GM18907 (cell line): Measurements from ENCODE around the gene SLC19A1.
"Not testable (repeated sequence)": the region's sequence is repeated elsewhere in the genome, so short reads cannot be mapped to it uniquely, and the experiment has no call there.

Experiments
- ATAC-seq: cut with Tn5 transposase; IDR thresholded peaks from one replicate; pipeline ENCODE4 v1.9.1; 2021; ENCODE audit warnings: mild to moderate bottlenecking, moderate library complexity; ENCODE audit not compliant: unreplicated experiment

SLC19A1 gene

DNA sequence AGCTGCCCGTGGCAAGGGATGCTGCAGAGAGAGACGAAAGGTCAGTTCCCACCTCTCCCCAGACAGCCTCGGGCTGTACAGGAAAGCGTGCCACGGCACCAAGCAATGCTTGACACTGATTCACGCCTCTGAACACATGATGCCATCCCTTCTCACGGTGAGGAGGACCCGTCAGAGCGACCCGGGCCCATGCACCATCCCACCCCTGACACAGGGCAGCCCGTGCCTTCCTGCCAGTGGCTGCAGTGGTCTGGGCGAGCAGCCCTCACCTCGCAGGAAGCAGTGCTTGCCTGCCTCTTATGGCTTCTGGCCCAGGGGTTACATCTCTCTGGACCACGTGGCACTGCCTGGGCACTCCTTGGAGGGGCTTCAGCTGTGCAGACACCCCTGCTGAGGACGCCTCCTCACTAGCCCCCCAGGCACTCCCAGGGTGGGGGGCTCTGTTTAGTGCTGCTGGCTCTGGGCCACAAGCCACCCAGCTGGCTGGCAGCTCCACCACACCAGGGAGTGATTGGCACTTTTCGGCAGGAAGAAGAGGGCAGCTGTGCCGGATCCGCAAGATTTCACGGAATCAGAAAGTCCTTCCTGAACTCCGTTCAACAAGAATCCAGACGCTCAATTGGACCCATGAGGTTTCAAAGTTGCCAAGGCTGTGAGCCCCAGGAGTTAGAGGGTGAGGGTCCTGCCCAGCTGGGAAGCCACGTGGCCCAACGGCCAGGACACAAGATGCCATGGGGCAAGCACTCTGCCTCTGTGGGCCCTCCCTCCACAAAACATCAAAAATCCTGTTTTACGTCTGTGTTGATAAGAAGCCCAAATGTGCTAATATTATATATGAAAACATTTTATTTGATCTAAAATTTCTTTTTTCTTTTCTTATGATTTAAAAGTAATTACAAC is 34.8 kb upstream of the SLC19A1 start:
- ATAC-seq: no peak

DNA sequence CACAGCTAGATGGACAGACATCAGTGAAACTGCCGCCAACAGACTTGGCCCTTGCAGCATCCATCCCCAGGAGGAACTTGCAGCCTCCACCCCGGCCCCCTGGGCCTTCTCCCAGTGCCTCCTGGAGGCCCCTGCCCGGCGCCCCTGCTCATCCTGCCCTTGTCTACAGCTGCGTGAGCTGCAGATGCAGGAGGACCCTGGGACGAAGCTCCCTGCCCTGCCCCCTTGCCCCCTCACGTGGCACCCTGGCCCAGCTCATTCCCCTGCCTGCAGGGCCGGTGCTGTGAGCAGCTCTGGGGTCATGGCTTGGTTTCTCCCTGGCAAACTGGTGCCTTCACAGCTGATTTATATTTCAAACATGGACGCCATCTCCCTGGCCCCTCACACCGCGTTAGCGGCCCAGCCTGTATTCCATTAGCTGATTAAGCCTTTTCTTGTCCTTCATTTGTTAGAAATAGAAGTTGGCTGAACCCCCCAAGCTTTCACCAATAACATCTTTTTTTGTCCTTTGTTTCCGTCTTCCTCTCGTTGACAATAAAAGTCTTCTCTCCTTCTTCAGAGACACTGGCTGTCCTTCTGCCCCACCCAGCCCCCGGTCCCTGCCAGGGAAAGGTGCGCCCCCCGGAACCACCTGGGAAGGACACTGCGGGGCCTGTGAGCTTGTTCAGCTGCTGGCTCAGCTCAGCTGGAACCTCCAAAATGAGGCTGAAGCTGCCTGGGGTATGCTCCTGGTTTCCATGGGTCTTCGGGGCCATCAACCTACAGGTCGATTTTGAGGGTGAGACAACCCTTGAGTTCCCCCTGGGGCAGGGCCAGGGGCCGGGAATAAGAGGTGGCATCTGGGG is 34.0 kb upstream of the SLC19A1 start:
- no peak for ATAC-seq

DNA sequence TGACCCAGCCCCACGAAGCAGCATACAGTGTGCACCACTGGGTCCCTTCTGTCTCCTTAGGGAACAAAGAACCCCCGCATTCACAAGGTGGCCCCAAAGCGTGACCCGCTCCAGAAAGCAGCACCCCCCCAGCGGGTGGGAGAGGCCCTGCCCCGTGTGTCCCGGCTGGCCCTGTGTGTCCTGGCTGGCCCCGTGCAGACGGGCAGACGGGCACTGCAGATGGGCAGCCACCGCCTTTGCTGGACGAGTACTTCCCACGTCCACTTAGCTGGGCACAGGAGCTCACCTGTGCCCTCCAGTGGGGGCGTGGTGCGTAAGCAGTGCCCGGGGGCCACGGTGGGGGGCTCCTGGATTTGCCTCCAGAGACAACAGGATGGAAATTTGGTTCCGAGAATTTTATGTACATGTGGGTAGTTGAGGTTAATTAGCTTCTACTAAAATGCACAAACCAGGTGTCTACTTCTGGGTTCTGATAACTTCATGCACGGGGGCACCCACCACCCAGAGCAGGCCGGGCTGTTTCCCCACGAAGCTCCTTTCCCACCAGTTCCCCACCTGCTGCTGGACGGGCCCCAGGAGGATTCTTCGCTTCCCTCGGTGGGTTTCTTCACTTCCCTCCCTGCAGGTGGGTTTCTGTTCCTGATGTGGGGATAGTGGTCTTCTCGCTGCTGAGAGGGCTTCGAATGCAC is 33.2 kb upstream of the SLC19A1 start:
- no peak for ATAC-seq

DNA sequence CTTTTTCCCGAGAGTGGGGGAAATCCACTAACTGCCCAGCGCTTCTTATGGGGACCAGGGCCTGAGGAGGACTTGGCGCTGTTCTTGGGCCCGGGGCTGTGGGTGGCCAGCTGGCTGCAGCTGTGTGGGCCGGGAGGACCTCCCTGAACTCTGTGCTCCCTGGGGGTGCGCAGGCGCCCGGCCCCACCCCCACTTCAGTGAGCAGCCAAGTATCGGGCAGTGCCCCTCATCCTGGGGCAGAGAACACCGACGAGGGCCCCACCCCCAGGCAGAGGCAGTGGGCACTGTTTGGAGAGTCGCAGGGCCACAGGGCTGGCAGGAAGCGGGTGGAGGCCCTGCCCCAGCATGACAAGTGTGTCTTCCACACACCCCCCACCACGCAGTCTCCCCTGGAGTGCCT is 32.5 kb upstream of the SLC19A1 start:
- ATAC-seq: no peak

DNA sequence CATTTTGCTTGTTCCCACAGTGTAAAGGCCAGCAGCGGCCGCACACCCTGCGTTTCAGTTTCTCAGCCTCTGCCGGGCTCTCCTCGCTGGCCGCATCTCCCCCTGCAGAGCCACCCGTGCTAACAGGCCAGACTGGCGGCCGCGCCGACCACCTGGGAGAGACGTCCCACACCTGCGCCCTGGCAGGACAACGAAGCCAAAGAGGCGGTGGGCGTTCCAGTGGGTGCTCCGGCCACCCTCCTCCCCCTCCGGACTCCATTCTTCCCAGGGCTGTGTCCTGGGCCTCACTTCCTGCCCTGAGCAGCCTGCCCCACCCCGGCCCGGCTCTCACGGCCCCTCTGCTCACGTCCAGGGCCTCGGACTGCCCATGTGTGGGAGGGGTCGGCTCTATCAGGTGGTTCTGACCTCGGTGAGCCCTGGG is 31.9 kb upstream of the SLC19A1 start:
- no peak for ATAC-seq

DNA sequence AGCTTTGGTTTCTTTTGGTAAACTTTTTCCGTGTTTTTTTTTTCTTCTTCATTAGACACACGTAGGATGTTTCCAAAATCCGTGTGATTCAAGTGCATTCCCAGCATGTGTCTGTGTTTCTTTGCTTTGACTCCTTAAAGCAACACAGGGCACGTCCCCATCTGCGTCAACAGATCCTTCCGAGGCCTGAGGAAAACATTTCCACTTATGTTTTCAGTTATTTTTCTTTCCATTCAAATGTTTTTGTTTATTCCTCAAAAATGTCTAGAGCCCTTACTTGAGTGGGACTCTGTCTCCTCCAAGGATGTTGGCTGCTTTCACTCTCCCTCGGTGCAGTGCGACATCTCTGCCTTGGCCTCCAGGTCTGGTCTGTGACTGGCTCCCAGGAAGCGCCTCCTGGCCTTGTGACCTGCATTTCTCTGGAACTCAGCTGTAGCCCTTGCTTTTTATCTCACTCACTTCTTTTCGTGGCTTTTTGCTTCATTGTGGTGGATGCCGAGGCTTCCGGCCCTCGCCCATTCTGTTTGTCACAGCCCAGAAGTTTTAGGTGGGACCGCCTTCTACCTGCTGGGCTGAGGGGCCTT is 31.3 kb upstream of the SLC19A1 start:
- no peak for ATAC-seq

DNA sequence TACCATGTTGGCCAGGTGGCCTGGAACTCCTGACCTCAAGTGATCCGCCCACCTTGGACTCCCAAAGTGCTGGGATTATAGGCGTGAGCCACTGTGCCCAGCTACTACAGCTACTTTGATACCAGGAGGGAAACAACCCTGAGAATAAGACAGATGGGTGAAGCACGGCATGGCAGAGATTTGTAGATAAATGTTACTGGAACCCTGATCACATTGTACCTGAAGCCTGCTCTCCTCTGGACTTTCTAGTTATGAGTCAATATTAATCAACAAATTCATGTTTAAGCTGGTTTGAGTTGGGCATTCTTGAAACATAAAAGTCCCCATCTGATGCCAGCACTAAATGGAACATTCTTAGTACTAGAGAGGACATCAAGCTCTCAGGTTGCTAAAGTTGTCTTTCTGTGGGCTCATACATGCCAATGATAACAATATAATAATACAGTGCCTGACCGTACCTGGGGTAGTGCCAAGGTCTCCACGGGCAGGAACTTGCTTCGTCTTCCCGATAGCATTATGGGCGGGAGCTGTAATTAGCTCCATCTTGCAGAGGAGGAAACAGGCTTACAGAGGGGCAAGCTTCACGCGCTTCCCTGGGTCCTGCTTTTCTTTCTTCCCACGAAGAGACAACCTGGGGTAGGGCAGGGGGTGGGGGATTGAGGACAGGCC is 30.7 kb upstream of the SLC19A1 start:
- no peak for ATAC-seq

DNA sequence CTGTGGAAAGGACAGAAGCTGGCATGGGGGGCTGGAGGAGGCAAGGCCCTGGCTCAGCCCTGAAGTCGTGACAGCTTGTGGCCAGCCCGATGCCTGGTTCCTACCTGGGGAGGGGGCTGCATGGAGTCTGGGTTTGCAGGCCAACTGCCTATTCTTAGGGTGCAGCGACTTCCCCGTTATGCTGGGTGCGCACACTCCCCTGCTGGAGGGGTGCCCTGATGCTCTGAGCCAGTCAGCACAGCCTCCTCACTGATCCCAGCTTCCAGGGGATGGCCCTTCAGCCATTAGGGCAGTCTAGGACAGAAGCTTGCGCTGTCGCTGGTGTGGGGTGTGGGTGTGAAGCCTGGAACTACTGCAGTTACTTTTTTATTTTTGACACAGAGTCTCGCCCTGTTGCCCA is 30.0 kb upstream of the SLC19A1 start:
- no peak for ATAC-seq

DNA sequence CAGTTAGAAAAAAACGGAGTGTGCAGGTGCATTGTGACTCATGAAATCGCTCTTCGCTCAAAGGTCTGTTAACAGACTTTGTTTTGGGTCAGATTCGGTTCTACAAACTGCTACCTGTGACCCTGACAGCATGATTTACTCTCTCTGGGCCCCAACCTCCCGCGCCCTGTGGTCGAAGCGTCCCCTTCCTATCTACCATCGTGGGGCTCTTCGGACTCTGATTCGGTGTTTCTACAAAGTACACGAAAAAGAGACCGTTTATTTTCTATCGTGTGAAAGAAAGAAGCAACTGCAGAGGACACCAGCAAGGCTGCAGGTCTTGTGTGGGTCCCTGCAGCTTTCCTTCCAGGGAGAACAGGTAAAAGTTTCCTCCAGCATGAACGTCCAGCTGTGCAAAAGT is 29.4 kb upstream of the SLC19A1 start:
- ATAC-seq: no peak

DNA sequence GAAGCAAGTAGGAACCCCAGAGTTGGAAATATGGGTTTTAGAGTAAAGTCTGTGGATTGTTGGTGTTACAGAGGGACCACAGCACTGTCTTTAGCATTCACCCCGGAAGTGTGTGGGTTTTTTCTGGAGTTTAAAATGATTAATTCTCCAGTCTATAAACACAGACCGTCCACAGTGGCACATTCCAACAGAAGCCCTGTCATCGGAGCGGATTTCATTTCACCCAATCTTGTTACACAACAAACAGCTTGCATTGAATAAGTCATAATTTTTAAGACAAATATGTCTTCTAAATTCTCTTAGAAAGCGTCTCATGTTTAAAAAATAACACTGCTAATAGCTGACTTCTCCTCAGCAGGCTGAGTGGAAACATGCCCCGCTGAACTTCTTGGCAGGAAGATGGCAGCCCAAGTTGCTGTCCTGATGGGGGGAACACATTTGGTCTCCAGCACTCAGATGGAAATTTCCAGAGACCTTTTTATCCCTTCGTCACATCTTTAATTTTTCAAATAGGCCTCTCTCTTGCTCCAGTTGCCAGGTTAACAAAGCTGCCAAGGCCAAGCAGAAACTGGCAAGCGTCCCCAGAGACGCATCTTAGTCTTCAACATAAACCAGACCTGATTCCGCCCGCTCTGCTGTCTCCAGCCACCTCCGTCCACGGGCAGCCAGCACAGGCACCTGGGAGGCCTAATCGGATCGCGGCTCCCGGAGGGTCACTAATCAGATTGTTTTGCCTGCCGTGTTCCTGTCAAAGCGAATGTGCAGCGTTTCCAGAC is 28.8 kb upstream of the SLC19A1 start:
- ATAC-seq: no peak

DNA sequence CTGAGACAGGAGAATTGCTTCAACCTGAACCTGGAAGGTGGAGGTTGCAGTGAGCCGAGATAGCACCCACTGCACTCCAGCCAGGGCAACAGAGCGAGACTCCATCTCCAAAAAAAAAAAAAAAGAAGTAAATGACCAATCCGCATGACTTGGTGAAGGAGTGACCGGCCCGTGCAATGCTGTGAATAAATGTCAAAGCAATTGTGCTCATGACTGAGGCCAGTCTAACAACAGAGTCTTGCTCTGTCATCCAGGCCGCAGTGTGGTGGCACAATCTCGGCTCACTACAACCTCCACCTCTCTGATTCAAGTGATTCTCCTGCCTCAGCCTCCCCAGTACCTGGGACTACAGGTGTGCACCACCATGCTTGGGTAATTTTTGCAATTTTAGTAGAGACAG is 27.8 kb upstream of the SLC19A1 start:
- no peak for ATAC-seq

DNA sequence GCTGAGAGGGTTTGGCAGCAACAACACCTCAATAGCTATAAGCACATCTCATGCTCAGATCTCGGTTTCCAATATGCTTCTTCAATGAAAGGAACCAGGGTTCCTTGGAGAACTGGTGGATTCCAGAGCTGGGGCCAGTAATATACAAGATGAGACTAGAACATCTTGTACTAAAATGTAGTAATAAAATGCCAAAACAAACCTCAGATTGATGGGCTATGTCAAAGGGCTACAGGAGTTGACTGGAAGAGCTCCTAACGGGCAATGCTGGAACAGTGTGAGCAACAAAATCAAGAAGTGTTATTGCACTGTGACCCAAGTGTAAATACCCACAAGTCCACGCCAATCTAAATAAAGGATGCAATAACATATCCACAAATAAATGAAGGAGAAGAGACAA is 26.1 kb upstream of the SLC19A1 start:
- no peak for ATAC-seq

DNA sequence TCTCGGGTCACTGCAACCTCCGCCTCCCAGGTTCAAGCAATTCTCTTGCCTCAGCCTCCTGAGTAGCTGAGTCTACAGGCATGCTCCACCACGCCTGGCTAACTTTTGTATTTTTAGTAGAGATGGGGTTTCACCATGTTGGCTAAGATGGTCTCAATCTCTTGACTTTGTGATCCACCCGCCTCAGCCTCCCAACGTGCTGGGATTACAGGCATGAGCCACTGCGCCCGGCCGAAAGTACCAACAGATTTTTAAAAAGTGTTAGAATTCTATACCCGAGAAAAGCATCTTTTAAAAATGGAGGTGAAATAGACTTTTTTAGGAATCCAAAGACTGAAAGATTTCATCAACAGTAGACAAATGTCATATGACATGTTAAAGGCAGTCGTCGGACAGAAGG is 21.9 kb upstream of the SLC19A1 start:
- ATAC-seq: not testable (repeated sequence)

DNA sequence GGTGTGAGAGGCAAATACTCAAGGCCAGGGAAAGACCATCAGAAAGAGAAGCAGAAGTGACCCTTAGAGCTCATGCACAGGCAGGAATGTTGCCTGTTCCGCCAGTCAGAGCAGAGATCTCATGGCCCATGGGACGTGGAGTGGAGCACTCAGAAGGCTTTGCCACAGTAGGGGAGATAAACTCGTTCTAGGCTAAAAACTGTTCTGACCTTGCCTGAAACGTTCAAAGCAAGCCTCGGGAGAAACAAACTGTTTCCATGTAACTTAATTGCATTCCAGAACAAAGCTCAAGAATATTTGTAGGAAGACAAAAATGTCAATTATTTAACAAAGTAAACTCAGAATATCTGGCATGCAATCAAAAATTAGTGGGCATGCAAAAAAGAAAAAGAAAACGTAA is 20.7 kb upstream of the SLC19A1 start:
- ATAC-seq: no peak

DNA sequence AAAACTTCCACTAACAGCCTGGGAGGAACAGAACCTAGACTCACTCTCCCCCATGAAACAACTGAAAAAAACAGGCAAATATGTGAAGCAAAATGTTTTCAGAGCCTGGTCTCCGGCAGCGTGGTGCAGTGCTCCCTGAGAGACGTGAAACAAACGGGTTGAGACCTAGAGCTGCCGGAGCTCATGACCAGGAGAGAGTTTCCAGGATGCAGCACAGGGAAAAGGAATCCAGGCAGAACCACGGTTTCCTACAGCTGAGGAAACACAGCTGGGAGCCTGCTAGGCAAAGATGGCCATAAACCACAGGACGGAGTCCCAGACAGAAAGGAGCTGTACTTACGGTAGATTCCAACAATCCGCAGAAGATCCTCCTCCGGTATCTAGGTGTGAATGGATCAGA is 20.2 kb upstream of the SLC19A1 start:
- no peak for ATAC-seq

DNA sequence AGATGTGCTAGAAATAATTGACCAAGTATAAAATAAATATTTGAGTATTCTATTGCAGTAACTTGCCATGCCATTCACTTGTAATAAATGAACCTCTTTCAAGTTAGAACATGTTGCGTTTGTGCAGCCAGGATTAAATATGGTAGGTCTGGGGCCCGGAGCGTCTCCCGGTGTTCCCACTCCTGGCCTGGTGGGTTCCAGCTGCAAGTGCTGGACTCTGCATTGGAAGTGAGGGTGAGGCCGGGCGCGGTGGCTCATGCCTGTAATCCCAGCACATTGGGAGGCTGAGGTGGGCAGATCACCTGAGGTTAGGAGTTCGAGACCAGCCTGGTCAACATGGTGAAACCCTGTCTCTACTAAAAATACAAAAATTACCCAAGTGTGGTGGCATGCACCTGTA is 19.0 kb upstream of the SLC19A1 start:
- ATAC-seq: not testable (repeated sequence)

DNA sequence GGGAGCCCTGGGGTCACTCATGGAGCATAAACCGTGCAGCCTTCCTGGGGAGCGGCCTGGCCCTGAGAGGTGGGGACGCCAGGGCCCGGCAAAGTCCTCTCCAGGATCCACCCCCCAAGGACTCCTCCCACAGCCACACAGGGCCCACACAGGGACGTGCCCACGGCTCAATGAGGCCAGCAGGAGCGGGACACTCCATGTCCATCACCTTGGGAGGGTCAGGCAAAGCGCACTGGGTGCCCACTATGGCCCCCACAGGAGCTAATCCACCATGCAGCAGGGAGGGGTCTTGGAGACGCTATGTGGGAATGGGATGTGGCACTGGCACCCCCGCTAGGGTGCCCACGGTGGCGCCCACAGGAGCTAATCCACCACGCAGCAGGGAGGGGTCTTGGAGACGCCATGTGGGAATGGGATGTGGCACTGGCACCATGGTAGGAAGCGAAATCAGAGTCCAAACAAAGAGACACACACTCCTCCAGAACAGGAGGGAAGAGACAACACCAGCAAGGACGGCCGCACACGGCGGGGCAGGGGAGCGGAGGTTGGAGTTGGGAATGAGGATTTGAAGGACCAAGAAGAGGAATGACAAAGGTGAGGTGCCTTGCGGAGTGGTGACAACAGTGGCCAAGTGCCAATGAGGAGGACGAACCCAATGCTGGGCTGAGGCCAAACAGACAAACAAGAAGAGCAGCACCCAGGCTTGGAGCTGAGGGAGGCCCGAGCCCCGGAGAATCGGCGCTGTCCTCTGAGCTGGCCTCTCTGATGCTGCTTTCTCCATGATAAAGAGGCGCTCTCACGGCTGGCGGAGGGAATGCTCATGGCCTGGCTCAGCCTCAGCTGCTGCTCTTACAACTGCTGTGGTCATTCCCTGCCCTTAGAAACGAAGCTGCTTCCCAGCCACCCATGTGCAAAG is 18.1 kb upstream of the SLC19A1 start:
- ATAC-seq: no peak

DNA sequence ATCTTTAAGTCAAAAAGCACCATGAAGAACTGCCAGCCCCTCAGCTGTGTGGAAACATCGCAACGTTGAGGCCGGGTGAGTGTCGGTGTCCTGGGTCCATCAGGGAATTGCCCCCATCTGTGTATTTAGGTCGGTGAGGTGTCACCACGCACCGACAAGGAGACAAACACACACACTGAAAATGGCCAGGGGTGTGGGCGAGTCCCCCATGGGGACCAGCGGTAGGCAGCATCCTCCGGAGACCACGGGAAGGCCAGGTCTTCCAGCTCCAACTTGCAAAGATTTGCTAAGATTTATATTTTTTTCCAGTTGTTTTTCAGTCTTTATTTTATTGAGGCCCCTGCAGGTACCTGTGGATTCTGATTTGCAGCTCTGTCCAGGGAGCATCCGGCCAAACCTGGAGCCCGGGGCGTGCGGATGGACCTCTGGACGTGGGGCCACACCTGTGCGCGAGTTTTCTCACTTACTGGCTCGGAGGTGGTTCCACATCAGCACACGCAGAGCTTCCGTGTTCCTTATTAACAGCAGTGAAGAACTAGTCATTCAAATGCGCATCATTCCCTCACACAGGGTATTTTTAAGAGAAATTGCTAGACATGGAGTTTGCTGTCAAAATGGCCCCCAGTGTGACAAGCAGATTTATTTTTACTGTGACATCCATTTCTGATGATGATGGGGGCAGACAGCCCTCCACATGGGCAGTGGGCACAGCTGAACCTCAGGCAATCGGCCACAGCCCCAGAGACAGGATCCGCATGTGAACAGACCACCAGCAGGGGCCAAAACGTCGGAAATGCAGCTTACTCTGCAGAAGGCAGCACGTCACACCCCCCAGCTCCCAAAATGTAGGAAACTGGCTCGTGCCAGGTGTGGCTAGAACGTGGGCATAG is 17.2 kb upstream of the SLC19A1 start:
- ATAC-seq: no peak
